ENCODE results near the gene BIK.
A peak's percentile ranks its signal among the peaks of the same experiment; 100 is the strongest.
"Not testable (repeated sequence)": the region's sequence is repeated elsewhere in the genome, so short reads cannot be mapped to it uniquely, and the experiment has no call there.

The BIK gene

GRCh38 chr22:43110444-43110926, at the start of gene BIK:
Gene BIK (plus strand): TSS chr22:43110750. CDS start chr22:43124023, 13,273 bp downstream.
- DNase-seq = no peak

- DNase-seq = no peak
Observed at GRCh38 chr22:43066134-43066533, 44.4 kb upstream of the BIK start.

- no peak for DNase-seq
Observed at GRCh38 chr22:43066844-43067385, 43.6 kb upstream of the BIK start.

GRCh38 chr22:43077121-43077877, 33.3 kb upstream of the BIK start:
- DNase-seq = no peak

- DNase-seq = no peak
Observed at GRCh38 chr22:43078522-43078921, 32.0 kb upstream of the BIK start.

GRCh38 chr22:43079742-43080141, 30.8 kb upstream of the BIK start:
- DNase-seq = no peak

GRCh38 chr22:43080616-43081015, 29.9 kb upstream of the BIK start:
- DNase-seq = no peak

GRCh38 chr22:43081968-43082367, 28.6 kb upstream of the BIK start:
- no peak for DNase-seq

- DNase-seq = no peak
Observed at GRCh38 chr22:43085658-43086606, 24.6 kb upstream of the BIK start.

- DNase-seq = no peak
Observed at GRCh38 chr22:43088627-43088983, 21.9 kb upstream of the BIK start.

- DNase-seq = peak; percentile 44 to 66
Observed at GRCh38 chr22:43088984-43089717, 21.4 kb upstream of the BIK start, which contains the start of gene TTLL1. Gene TTLL1 (minus strand): TSS chr22:43089391. CDS start chr22:43075586, 13,805 bp downstream.

- DNase-seq = no peak
Observed at GRCh38 chr22:43090130-43090789, 20.3 kb upstream of the BIK start.

GRCh38 chr22:43092085-43092484, 18.5 kb upstream of the BIK start:
- DNase-seq = no peak

- no peak for DNase-seq
Observed at GRCh38 chr22:43094085-43094484, 16.5 kb upstream of the BIK start.

- no peak for DNase-seq
Observed at GRCh38 chr22:43094551-43094950, 16.0 kb upstream of the BIK start.

- no peak for DNase-seq
Observed at GRCh38 chr22:43096420-43096819, 14.1 kb upstream of the BIK start.

- DNase-seq = no peak
Observed at GRCh38 chr22:43098356-43098755, 12.2 kb upstream of the BIK start.

- no peak for DNase-seq
Observed at GRCh38 chr22:43099095-43099494, 11.5 kb upstream of the BIK start.

- no peak for DNase-seq
Observed at GRCh38 chr22:43100225-43100624, 10.3 kb upstream of the BIK start.

GRCh38 chr22:43101306-43101705, 9.2 kb upstream of the BIK start:
- no peak for DNase-seq

- not testable (repeated sequence) for DNase-seq
Observed at GRCh38 chr22:43104056-43104625, 6.4 kb upstream of the BIK start.

- DNase-seq = not testable (repeated sequence)
Observed at GRCh38 chr22:43104950-43105349, 5.6 kb upstream of the BIK start.
